Measurements from ENCODE around the gene IFRD2.

The IFRD2 gene, protein sequence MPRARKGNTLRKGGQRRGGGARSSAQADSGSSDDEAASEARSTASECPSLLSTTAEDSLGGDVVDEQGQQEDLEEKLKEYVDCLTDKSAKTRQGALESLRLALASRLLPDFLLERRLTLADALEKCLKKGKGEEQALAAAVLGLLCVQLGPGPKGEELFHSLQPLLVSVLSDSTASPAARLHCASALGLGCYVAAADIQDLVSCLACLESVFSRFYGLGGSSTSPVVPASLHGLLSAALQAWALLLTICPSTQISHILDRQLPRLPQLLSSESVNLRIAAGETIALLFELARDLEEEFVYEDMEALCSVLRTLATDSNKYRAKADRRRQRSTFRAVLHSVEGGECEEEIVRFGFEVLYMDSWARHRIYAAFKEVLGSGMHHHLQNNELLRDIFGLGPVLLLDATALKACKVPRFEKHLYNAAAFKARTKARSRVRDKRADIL

DNA sequence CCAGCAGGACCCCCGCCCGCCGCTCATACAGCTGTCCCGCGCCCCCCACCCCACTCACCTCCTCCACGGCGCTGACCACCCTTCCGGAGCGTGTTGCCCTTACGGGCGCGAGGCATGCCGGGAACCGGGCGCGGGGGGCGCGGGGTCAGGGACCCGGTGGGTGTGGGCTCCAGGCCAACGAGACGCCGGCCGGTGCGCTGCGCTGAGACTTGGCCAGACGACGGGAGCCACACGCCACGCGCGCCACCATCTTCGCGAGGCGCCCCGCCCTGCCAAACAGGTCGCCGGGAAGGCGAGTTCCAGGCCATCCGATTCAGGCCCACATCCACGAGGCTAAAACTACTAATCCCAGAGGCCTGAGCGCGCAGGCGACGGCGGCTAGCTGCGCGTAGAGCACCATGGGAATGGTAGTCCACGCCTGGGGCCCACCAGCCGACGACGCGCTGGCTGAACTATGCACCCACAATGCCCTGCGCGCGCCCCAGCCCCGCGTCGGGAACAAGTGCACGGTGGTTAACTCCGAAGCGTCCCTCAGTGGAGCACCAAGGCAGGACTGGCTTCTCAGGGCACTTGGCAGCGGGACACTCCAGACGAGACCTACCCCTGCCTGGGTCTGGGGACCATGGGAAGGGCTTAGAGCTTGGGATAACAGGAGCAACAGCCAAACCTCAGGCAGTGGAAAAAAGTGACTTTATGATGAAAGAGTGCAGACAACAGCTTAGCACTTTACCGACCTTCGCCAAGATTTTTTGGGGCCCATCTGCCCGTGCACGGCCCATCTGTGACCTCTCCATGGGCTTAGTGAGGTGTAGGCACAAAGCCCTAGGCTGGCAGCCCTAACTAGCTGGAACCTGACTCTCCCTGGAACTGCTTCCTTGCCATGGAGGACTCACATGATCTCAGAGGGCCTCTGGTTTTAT, at the start of gene IFRD2:
IFRD2 (minus strand) TSS at position 271 of the 920 bp plus-strand sequence; CDS start at position 116, 155 bp downstream.
- Mint-ChIP-seq H3K4me3 (peak within 1 kb of the TSS; percentile 95), H3K4me1 (ENCODE audit: low read depth) (peaks cover 28% of the 10 kb centered on the region), H3K9me3 (no peaks in the 10 kb centered on the region), H3K27me3 (no peaks in the 10 kb centered on the region), H3K27ac (peak within 1 kb of the TSS; percentile 95), H3K36me3 (ENCODE audit: low read depth) (peaks cover 63% of the 10 kb centered on the region)
- peak; percentile 94 for DNase-seq

DNA sequence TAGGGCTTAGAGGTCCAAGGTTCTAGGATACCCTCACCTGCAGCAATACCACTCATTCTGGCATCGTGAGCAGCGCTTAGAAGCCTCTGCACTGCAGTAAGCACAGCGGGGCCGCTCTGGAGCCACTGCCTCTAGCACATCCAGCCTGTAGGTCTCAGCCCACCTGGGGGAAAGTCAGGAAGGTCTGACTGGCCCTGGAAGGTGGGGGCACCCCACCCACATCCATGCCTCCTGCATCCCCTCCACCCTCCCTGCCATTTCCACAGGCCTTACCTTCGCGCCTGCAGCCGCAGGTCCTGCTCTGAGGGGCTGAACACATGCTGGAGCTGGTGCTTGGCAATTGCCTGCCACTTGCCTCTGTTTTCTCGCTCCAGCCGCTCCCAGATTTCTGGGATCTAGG, 49.3 kb upstream of the IFRD2 start:
- Mint-ChIP-seq H3K9me3 (no peaks in the 10 kb centered on the region), H3K36me3 (ENCODE audit: low read depth) (peaks cover 41% of the 10 kb centered on the region), H3K4me1 (ENCODE audit: low read depth) (peaks cover 39% of the 10 kb centered on the region), H3K27ac (peak overlapping the region; percentile 90), H3K27me3 (no peaks in the 10 kb centered on the region), H3K4me3 (peak overlapping the region; percentile 94)
- no peak for DNase-seq

DNA sequence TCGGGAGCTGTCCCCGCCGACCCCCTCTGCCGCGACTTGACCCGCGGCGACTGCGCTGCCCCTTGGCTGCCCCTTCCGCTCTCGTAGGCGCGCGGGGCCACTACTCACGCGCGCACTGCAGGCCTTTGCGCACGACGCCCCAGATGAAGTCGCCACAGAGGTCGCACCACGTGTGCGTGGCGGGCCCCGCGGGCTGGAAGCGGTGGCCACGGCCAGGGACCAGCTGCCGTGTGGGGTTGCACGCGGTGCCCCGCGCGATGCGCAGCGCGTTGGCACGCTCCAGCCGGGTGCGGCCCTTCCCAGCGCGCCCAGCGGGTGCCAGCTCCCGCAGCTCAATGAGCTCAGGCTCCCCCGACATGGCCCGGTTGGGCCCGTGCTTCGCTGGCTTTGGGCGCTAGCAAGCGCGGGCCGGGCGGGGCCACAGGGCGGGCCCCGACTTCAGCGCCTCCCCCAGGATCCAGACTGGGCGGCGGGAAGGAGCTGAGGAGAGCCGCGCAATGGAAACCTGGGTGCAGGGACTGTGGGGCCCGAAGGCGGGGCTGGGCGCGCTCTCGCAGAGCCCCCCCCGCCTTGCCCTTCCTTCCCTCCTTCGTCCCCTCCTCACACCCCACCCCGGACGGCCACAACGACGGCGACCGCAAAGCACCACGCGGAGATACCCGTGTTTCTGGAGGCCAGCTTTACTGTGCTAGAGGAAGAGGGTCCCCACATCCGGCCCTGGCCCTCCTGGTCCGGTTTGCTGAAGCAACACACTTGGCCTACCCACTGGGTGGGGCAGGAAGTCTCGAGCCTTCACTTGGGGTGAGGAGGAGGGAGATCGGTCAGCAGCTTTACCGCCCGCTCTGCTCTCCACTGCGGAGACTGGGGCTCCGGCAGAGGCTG, 48.5 kb upstream of the IFRD2 start, which contains the start of gene RASSF1:
RASSF1 (minus strand) TSS at position 389 of the 882 bp plus-strand sequence; CDS start at position 358, 31 bp downstream.
- peak within 1 kb of the TSS; percentile 95 for H3K27ac Mint-ChIP-seq
- H3K27me3 Mint-ChIP-seq: no peaks in the 10 kb centered on the region
- H3K4me3 Mint-ChIP-seq: peak within 1 kb of the TSS; percentile 94
- DNase-seq: peak; percentile 85
- H3K36me3 Mint-ChIP-seq (ENCODE audit: low read depth): peaks cover 43% of the 10 kb centered on the region
- H3K4me1 Mint-ChIP-seq (ENCODE audit: low read depth): peaks cover 40% of the 10 kb centered on the region
- H3K9me3 Mint-ChIP-seq: no peaks in the 10 kb centered on the region

DNA sequence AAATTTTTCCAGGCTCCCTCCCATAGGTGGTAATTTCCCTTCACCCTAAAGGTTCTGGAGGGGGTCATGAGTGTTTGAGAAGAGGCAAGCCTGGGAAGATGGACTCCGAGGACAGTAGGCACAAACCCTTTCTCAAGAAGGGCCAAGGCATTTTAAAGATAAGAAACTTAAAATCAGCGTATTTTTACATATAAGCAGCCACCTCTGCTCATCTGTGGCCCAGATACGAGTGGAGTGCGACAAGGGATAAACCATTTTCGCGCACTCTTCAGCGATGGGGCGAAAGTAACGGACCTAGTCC, 47.9 kb upstream of the IFRD2 start:
- Mint-ChIP-seq H3K9me3 (no peaks in the 10 kb centered on the region), H3K27ac (peak overlapping the region; percentile 95), H3K27me3 (no peaks in the 10 kb centered on the region), H3K4me1 (ENCODE audit: low read depth) (peaks cover 42% of the 10 kb centered on the region), H3K36me3 (ENCODE audit: low read depth) (peaks cover 48% of the 10 kb centered on the region), H3K4me3 (peak overlapping the region; percentile 94)
- DNase-seq: no peak

DNA sequence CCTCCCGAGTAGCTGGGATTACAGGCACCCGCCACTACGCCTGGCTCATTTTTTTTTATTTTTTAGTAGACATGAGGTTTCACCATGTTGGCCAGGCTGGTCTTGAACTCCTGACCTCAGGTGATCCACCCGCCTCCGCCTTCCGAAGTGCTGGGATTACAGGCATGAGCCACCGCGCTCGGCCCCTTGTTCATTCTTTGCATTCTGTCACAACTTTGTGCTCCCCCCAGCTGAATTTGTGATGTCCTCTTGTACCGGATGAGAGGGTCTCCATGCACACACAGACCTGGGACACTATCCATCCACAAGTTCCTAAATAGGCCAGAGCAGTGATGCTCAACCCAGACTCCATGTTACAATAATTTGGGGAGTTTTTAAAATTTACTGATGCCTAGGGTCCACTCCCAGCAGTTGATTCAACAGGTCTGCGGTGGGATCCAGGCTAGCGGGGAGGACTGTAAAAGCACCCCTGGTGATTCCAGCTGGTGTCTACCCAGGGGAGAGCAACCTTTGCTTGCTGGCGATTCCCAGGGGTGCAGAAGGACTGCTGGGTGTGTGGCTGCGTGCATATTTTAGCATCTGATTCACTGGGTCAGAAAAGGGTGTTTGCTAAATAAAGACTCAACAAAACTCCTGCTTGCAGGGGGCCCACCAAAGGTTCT, 47.4 kb upstream of the IFRD2 start:
- Mint-ChIP-seq H3K4me3 (peak overlapping the region; percentile 94), H3K27me3 (no peaks in the 10 kb centered on the region), H3K4me1 (ENCODE audit: low read depth) (peaks cover 43% of the 10 kb centered on the region), H3K27ac (peak overlapping the region; percentile 95), H3K9me3 (no peaks in the 10 kb centered on the region), H3K36me3 (ENCODE audit: low read depth) (peaks cover 52% of the 10 kb centered on the region)
- no peak for DNase-seq

DNA sequence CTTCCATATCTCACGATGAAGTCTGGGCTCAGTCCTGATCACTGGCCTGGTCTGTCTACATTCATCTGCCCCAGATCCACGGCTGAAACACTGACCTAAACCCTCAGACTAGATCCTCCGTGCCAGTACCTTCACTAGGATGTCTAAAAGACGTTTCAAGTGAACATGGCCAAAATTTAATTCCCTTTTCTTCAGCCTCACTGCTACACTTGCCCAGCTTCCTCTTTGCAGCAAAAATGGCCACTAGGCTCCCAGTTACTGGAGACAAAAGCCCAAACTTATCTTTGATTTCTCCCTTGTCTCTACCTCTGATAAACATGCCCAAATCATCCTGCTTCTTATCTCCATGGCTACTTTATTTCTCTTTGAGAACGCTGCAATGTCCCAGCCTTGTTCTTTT, 46.7 kb upstream of the IFRD2 start:
- peaks cover 50% of the 10 kb centered on the region for H3K4me1 Mint-ChIP-seq (ENCODE audit: low read depth)
- DNase-seq: no peak
- no peaks in the 10 kb centered on the region for H3K27me3 Mint-ChIP-seq
- peak overlapping the region; percentile 94 for H3K4me3 Mint-ChIP-seq
- no peaks in the 10 kb centered on the region for H3K9me3 Mint-ChIP-seq
- peaks cover 58% of the 10 kb centered on the region for H3K36me3 Mint-ChIP-seq (ENCODE audit: low read depth)
- H3K27ac Mint-ChIP-seq: peak overlapping the region; percentile 95

DNA sequence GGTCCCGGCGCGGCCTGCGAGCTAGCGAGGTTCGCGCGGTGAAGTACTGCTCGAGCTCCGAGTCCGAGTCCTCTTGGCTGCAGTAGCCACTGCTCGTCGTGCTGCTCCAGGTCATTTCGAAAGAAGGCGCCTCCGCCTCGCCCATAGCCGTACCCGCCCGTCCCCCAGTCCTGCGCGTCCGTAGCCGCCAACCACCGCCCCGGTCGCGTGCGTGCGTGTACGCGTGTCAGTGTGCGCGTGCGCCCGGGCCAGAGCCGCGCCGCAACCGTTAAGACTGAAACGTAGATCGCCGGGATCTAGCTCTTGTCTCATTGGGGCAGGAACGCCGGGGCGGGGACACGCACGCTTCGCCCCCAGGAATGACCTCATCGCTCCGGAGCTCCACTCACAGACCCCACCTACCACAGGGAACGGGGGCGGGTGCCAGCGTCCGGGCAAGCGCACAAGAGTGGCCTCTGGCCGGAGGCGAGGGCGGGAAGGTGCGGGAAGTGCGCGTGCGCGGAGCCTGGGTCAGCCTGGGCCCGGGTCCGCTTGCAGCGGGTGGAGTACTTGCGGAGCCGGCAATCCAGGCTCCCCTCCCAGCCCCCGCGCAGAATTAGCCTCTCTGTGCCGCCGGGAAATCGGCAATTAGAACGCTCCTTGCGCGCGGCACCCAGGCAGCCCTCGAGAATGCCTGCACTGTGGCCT, 45.1 kb upstream of the IFRD2 start:
- Mint-ChIP-seq H3K9me3 (no peaks in the 10 kb centered on the region), H3K36me3 (ENCODE audit: low read depth) (peaks cover 75% of the 10 kb centered on the region), H3K27me3 (no peaks in the 10 kb centered on the region), H3K4me1 (ENCODE audit: low read depth) (peaks cover 60% of the 10 kb centered on the region), H3K27ac (peak overlapping the region; percentile 95), H3K4me3 (peak overlapping the region; percentile 94)
- peak; percentile 97 for DNase-seq

DNA sequence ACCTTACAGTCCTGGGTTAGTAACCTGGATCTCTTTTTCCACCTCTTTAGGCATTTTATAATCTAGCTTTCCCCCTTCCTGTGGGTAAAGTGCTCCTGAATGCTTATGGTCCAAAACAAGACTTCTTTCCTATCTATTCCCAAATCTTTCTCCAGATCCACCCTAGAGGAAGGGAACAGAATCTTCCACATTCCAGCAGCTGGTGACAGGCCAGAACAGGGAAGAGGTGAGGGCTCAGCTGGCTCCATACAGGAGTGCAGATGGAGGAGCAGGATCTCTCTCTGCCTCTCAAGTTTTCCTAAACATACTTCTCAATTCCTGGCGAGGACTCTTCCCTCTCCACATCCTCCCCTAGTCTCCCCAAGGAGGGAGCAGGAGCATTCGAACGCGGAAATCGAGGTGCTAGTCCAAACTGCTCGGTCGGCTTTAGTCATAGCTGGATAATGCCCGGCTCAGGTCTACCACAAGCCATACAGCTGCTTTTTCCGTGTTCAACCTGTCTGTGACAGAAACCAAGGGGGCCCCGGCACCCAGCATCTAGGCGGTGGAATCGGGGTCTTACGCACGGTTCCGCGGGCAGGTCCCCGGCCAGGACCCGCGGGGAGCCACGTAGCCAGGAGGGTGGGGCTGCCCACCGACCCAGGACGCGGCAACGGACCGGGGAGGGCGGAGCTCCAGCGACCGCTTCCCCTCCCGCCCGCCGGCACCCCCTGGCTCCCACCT, 44.4 kb upstream of the IFRD2 start:
- Mint-ChIP-seq H3K27me3 (no peaks in the 10 kb centered on the region), H3K27ac (peak overlapping the region; percentile 95)

DNA sequence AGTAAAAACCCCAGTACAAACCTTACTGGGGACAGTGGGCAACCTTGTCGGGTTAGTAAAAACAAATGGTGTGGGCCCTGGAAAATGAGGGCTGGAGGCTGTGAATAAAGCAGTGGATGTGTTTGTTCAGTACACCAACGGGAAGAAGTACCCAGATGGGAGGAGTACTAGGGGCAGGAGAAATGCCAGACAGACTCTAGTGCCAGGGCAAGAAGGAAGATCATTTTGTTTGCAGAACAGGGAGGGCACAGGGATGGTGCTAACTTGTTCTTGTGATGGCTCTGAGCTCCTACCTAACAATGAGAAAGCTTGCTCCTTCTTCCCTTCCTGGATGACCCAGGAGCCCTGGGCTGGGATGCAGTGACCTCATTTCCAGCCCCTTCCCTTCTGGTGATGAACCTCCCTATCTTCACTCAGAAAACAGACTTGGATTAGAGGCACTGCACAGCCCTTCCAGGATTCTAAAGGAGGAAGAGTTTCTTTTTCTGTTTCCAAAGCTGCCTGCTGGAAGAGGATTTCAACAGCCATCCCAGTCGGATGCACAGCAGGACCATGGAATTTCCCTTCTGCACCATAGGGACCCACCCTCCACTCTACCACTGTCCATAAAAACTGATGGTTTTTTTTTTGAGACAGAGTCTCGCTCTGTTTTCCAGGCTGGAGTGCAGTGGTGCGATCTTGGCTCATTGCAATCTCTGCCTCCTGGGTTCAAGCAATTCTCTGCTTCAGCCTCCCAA, 42.3 kb upstream of the IFRD2 start:
- no peak for DNase-seq
- Mint-ChIP-seq H3K4me1 (ENCODE audit: low read depth) (peaks cover 50% of the 10 kb centered on the region), H3K27me3 (no peaks in the 10 kb centered on the region), H3K36me3 (ENCODE audit: low read depth) (peaks cover 94% of the 10 kb centered on the region), H3K4me3 (peak overlapping the region; percentile 60), H3K27ac (peak overlapping the region; percentile 95), H3K9me3 (no peaks in the 10 kb centered on the region)

More for the DNA sequence above, 44.4 kb upstream of the IFRD2 start:
- H3K4me3 Mint-ChIP-seq: peak overlapping the region; percentile 94
- H3K36me3 Mint-ChIP-seq (ENCODE audit: low read depth): peaks cover 82% of the 10 kb centered on the region
- H3K4me1 Mint-ChIP-seq (ENCODE audit: low read depth): peaks cover 64% of the 10 kb centered on the region
- no peak for DNase-seq
- H3K9me3 Mint-ChIP-seq: no peaks in the 10 kb centered on the region

DNA sequence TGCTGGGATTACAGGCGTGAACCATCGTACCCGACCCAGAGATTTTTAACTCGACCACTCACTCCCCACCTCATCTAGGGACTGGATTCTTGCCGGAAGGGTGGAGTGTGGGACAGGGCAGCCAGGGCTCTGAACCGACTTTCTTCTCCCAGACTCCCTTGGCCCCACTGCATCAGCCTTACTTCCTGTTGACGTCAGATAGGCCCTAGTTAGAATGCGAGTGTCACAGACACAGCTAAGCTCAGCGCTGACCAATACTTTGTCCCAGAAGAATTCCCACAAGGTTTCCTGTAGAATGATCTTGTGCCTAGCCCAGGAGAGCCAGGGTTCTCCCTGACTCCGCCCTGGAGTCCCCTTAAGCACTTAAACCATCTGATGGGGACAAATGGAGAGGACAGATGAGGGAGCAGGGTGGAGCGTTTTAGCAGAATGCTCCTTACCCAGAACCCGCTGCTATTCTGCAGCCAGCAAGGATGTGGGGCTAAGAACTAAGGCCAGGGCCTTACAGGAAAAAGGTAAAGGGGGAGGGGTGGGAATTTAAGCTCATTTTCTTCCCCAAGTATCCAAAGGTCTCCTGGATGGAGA, 41.6 kb upstream of the IFRD2 start:
- DNase-seq: no peak
- H3K4me3 Mint-ChIP-seq: peak overlapping the region; percentile 60
- peaks cover 94% of the 10 kb centered on the region for H3K36me3 Mint-ChIP-seq (ENCODE audit: low read depth)

DNA sequence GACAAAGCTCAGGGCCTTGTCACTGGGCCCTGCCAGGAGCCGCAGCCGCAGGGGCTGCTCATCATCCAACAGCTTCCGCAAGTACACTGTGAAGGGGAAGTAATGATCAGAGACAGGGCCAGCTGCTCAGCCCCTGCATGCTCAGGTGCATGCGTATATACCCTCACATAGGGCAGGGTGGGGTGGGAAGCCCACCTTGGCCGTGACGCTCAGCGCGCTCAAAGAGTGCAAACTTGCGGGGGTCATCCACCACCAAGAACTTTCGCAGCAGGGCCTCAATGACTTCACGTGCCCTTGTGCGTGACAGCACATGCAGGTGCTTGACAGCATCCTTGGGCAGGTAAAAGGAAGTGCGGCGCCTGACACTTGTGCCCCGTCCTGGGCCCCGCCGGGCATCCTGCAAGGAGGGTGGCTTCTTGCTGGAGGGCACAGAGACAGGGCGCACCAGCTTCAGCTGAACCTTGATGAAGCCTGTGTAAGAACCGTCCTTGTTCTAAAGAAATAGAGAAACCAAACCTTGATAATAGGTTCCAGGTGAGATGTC, 39.2 kb upstream of the IFRD2 start:
- no peaks in the 10 kb centered on the region for H3K9me3 Mint-ChIP-seq
- no peaks in the 10 kb centered on the region for H3K27me3 Mint-ChIP-seq
- H3K27ac Mint-ChIP-seq: no peak overlapping the region
- no peak overlapping the region for H3K4me3 Mint-ChIP-seq
- peaks cover 54% of the 10 kb centered on the region for H3K4me1 Mint-ChIP-seq (ENCODE audit: low read depth)
- no peak for DNase-seq
- H3K36me3 Mint-ChIP-seq (ENCODE audit: low read depth): peaks cover 90% of the 10 kb centered on the region

More for the DNA sequence above, 41.6 kb upstream of the IFRD2 start:
- H3K9me3 Mint-ChIP-seq: no peaks in the 10 kb centered on the region
- H3K4me1 Mint-ChIP-seq (ENCODE audit: low read depth): peaks cover 48% of the 10 kb centered on the region
- no peaks in the 10 kb centered on the region for H3K27me3 Mint-ChIP-seq
- H3K27ac Mint-ChIP-seq: peak overlapping the region; percentile 95

DNA sequence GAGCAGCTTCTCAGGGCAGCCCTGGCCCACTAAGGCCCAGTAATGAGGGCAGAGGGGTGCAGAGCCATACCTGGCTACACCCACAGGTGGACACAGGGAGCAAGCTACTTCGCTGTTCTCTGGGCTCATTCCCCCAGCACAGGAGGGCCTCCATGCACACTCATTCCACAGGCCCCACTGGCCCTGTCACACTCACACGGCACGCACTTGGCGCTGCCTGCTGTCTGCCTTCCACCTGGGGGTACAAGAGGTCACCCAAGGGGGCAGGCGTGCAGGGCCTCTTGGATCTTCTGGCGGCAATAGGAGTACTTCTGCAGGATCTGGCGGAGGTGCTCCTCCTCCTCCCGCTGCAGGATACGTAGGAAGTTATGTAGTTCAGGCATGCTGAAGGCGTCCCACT, 38.1 kb upstream of the IFRD2 start:
- H3K4me1 Mint-ChIP-seq (ENCODE audit: low read depth): peaks cover 47% of the 10 kb centered on the region
- H3K27me3 Mint-ChIP-seq: no peaks in the 10 kb centered on the region
- peak overlapping the region; percentile 40 for H3K27ac Mint-ChIP-seq
- no peaks in the 10 kb centered on the region for H3K9me3 Mint-ChIP-seq
- peaks cover 90% of the 10 kb centered on the region for H3K36me3 Mint-ChIP-seq (ENCODE audit: low read depth)
- DNase-seq: no peak
- H3K4me3 Mint-ChIP-seq: no peak overlapping the region
